IMR-90 (cell line): Measurements from ENCODE around the gene GAPVD1. TPM values are rescaled to one million over a fixed set of nuclear protein-coding genes. Genes with fewer than 3 reads are reported as not detected.

ENCODE experiments used
- ATAC-seq: fragments of 200-7000 bp; cut with Tn5 transposase; 2 replicates; pipeline ENCODE4 v1.9.1; 2020; ENCODE audit warnings: low read depth, mild to moderate bottlenecking, moderate library complexity
- BruUV-seq: library from RNA; stranded (reverse); fragments of 400-500 nt; replicated peaks from 2 replicates; lab custom pipeline; 2021; lab: Mats Ljungman, UMichigan
- CTCF ChIA-PET: fragments of 300-600 bp; formaldehyde crosslinking; extraction: SDS; loops from one replicate; lab custom pipeline; 2021; ENCODE audit warnings: antibody characterized with exemption; lab: Yijun Ruan, JAX
- POLR2A ChIA-PET: fragments of 300-600 bp; sonication (Branson Sonifier 250); formaldehyde crosslinking; loops from one replicate; lab custom pipeline; 2022; ENCODE audit warnings: antibody characterized with exemption; ENCODE audit not compliant: unreplicated experiment; lab: Charles Lee
- DNase-seq: peaks from one replicate; pipeline ENCODE4 v3.0.0; 2013
- H2AFZ ChIP-seq: replicated peaks from 2 replicates; pipeline ENCODE3; 2013; ENCODE audit warnings: low read length, mild to moderate bottlenecking; ENCODE audit not compliant: poor library complexity
- H2AK5ac ChIP-seq: 2 replicates; pipeline ENCODE4 v1.6.1; 2013; ENCODE audit warnings: low read depth, low read length, inconsistent platforms
- H2AK9ac ChIP-seq: replicated peaks from 2 replicates; pipeline ENCODE3; 2013; ENCODE audit warnings: mild to moderate bottlenecking, low read depth, low read length, moderate library complexity; ENCODE audit not compliant: poor library complexity
- H2BK120ac ChIP-seq: 2 replicates; pipeline ENCODE4 v1.6.1; 2013; ENCODE audit warnings: low read depth, low read length, inconsistent platforms
- H2BK15ac ChIP-seq: 3 replicates; pipeline ENCODE4 v1.6.1; 2013; ENCODE audit warnings: low read depth, low read length, inconsistent platforms
- H2BK20ac ChIP-seq: 2 replicates; pipeline ENCODE4 v1.6.1; 2013; ENCODE audit warnings: low read depth, mild to moderate bottlenecking, inconsistent platforms, low read length, moderate library complexity
- H2BK5ac ChIP-seq: 2 replicates; pipeline ENCODE4 v1.6.1; 2013; ENCODE audit warnings: mild to moderate bottlenecking, low read depth, low read length, inconsistent platforms; ENCODE audit not compliant: poor library complexity, severe bottlenecking
- H3K14ac ChIP-seq: replicated peaks from 2 replicates; pipeline ENCODE4 v1.6.1; 2013; ENCODE audit warnings: low read depth, low read length, inconsistent platforms
- H3K18ac ChIP-seq: 2 replicates; pipeline ENCODE4 v1.6.1; 2013; ENCODE audit warnings: low read depth, low read length, control low read depth
- H3K23ac ChIP-seq: 2 replicates; pipeline ENCODE4 v1.6.1; 2013; ENCODE audit warnings: low read depth, low read length, inconsistent platforms
- H3K27ac ChIP-seq: 2 replicates; pipeline ENCODE4 v1.5.1; 2013; ENCODE audit warnings: mild to moderate bottlenecking, control low read depth, low read length; ENCODE audit not compliant: insufficient read depth
- H3K27me3 ChIP-seq: 2 replicates; pipeline ENCODE4 v1.6.1; 2013; ENCODE audit warnings: low read length; ENCODE audit not compliant: control insufficient read depth, insufficient read depth
- H3K36me3 ChIP-seq: 2 replicates; pipeline ENCODE4 v1.6.1; 2013; ENCODE audit warnings: low read length, mixed read lengths; ENCODE audit not compliant: control insufficient read depth, insufficient read depth
- H3K4ac ChIP-seq: 2 replicates; pipeline ENCODE4 v1.6.1; 2013; ENCODE audit warnings: low read depth, low read length, inconsistent platforms
- H3K4me1 ChIP-seq: 2 replicates; pipeline ENCODE4 v1.6.1; 2013; ENCODE audit warnings: low read length, mixed read lengths; ENCODE audit not compliant: control insufficient read depth, insufficient read depth
- H3K4me2 ChIP-seq: 2 replicates; pipeline ENCODE4 v1.6.1; 2013; ENCODE audit warnings: low read depth, mild to moderate bottlenecking, control low read depth, low read length, moderate library complexity
- H3K4me3 ChIP-seq: 2 replicates; pipeline ENCODE4 v1.5.1; 2013; ENCODE audit warnings: low read depth, mild to moderate bottlenecking, control low read depth, low read length, moderate library complexity; ENCODE audit not compliant: insufficient read depth
- H3K56ac ChIP-seq: 2 replicates; pipeline ENCODE4 v1.6.1; 2013; ENCODE audit warnings: low read length, inconsistent platforms; ENCODE audit not compliant: insufficient read depth; ENCODE audit errors: extremely low read depth
- H3K79me1 ChIP-seq, 2 experiments: 2 replicates each; pipeline ENCODE4 v1.6.1; 2013; ENCODE audit warnings: low read length in 2 of 2, inconsistent platforms in 1 of 2, low read depth in 1 of 2
- H3K9ac ChIP-seq: 2 replicates; pipeline ENCODE4 v1.6.1; 2013; ENCODE audit warnings: low read depth, low read length, control low read depth
- H3K9me1 ChIP-seq: 2 replicates; pipeline ENCODE4 v1.6.1; 2013; ENCODE audit warnings: low read length, inconsistent platforms; ENCODE audit not compliant: insufficient read depth
- H3K9me3 ChIP-seq: 2 replicates; pipeline ENCODE4 v1.6.1; 2013; ENCODE audit warnings: low read length; ENCODE audit not compliant: control insufficient read depth, insufficient read depth
- H4K20me1 ChIP-seq: 2 replicates; pipeline ENCODE4 v1.6.1; 2013; ENCODE audit warnings: low read length, inconsistent platforms; ENCODE audit not compliant: insufficient read depth
- H4K5ac ChIP-seq: 2 replicates; pipeline ENCODE4 v1.6.1; 2013; ENCODE audit warnings: mild to moderate bottlenecking, low read depth, low read length, control low read depth
- H4K8ac ChIP-seq, 2 experiments: 2 replicates each; pipeline ENCODE4 v1.6.1; 2013; ENCODE audit warnings: low read depth in 2 of 2, low read length in 2 of 2, control low read depth in 1 of 2, inconsistent platforms in 1 of 2
- H4K91ac ChIP-seq: 2 replicates; pipeline ENCODE4 v1.6.1; 2013; ENCODE audit warnings: low read depth, low read length, inconsistent platforms; ENCODE audit not compliant: insufficient read depth
- CHD1 ChIP-seq: IDR thresholded peaks from 2 replicates; pipeline ENCODE4 v1.6.1; 2012; ENCODE audit warnings: low read depth, low read length, improper control_type of control experiment
- MAFK ChIP-seq: IDR thresholded peaks from 2 replicates; pipeline ENCODE4 v1.6.1; 2012; ENCODE audit warnings: low read depth, low read length, improper control_type of control experiment
- RAD21 ChIP-seq: IDR thresholded peaks from 2 replicates; pipeline ENCODE4 v1.6.1; 2012; ENCODE audit warnings: low read length, improper control_type of control experiment
- RCOR1 ChIP-seq: IDR thresholded peaks from 2 replicates; pipeline ENCODE4 v1.6.1; 2012; ENCODE audit warnings: mild to moderate bottlenecking, low read length, improper control_type of control experiment; ENCODE audit not compliant: insufficient replicate concordance
- WGBS, 2 experiments: methylation state at CpG; one replicate each; pipeline versions ENCODE4 v1.1.5 to v1.1.7; 2013; ENCODE audit warnings: missing lambda C conversion rate in 2 of 2; ENCODE audit not compliant: insufficient read length in 1 of 2; ENCODE audit errors: extremely low coverage in 2 of 2; 5-methylcytosine and 5-hydroxymethylcytosine counted together
- dilution Hi-C: fragments of 300-500 bp; cut with HindIII; formaldehyde crosslinking; loops from one replicate; pipeline ENCODE4 v1.14.3; 2018; ENCODE audit warnings: low sequenced_read_pairs; ENCODE audit not compliant: unreplicated experiment
- in situ Hi-C: fragments of 300-500 bp; cut with MboI; formaldehyde crosslinking; loops from 3 replicates; pipeline ENCODE4 v1.14.3; 2019; ENCODE audit warnings: low sequenced_read_pairs, inconsistent platforms, mixed read lengths
- intact Hi-C: fragments of 100-400 bp; cut with micrococcal nuclease; formaldehyde crosslinking; loops from 2 replicates; pipeline ENCODE4 v1.10.0; 2022
- polyA plus RNA-seq, 3 experiments: library from polyadenylated mRNA; depleted of rRNA; stranded (reverse); fragments of >200 nt; gene quantifications; 2 replicates each; pipeline ENCODE4 v1.2.3, GENCODE V29; 2012; ENCODE audit warnings: low replicate concordance in 1 of 3
- total RNA-seq: library from RNA; depleted of rRNA; stranded (reverse); fragments of >200 nt; gene quantifications from 2 replicates; pipeline ENCODE4 v1.2.3, GENCODE V29; 2012

The GAPVD1 gene
- total and polyA plus RNA-seq, 2 of the 4 experiments (the other 2 are of a cell fraction), result 13.8 to 50.9 TPM

DNA sequence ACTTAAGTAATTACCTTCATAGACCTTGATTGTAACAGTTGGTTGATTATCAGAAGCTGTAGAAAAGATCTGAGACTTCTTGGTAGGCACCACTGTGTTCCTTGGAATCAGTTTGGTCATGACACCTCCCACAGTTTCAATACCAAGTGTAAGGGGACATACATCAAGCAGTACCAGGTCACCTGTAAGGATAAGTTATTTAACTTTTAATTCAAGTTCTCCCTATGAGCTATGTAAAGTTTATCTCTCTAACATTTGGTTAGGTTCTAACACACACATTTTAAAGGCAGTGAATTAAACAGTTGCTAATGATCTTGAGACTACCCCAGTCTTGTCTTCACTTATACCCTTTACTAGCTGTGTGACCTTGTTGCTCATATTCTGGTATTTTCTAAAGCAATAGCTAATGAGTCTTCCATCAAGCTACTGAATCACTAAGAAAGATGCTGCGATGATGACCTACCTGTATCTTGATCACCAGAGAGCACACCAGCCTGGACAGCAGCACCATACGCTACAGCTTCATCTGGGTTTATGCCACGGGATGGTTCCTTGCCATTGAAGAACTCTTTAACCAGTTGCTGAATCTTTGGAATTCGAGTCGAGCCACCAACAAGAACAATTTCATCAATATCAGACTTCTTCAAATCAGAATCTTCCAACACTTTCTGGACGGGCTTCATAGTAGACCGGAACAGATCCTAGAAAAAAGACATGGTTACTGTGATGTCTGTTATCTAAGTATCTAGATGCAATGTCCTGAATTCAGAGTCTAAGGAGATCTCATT is 23.3 kb upstream of the GAPVD1 start (continued):
- TF ChIP-seq RCOR1, result no peak
- TF ChIP-seq MAFK, result no peak

DNA sequence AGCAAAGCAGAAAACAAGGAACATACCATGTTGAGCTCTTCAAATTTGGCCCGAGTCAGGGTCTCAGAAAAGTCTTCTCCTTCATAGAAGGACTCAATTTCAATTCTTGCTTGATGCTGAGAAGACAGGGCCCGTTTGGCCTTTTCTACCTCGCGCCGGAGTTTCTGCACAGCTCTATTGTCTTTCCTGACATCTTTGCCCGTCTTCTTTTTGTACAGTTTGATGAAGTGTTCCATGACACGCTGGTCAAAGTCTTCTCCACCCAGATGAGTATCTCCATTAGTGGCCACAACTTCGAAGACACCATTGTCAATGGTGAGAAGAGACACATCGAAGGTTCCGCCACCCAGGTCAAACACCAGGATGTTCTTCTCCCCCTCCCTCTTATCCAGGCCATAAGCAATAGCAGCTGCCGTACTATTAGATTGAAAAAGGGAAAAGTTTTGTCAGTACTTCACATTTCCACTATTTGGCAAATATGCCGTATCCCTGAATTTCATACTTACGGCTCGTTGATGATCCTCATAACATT is 22.6 kb upstream of the GAPVD1 start:
- Histone ChIP-seq H3K4me3 (peak overlapping the region; percentile 11; the same call in 1 of the 2 replicates), H2AK9ac (no peak overlapping the region), H2AK5ac (no peak overlapping the region), H3K4me1 (peaks cover 6% of the 10 kb centered on the region), H2BK20ac (no peak overlapping the region), H3K23ac (peak overlapping the region; percentile 39; the same call in 1 of the 2 replicates), H4K20me1 (peaks cover 69% of the 10 kb centered on the region), H2BK120ac (no peak overlapping the region), H3K4me2 (peak overlapping the region; percentile 54), H4K8ac (no peak overlapping the region), H4K5ac (no peak overlapping the region), H4K91ac (no peak overlapping the region), H3K14ac (no peak overlapping the region), H3K18ac (no peak overlapping the region), H3K9me3 (no peaks in the 10 kb centered on the region), H3K9ac (peak overlapping the region; percentile 6; the same call in 1 of the 2 replicates), H3K79me1 (peaks cover 8 to 42% of the 10 kb centered on the region in 2 experiments), H3K56ac (no peak overlapping the region), H3K27me3 (no peaks in the 10 kb centered on the region), H2BK15ac (no peak overlapping the region), H3K4ac (no peak overlapping the region), H3K9me1 (no peaks in the 10 kb centered on the region), H3K27ac (no peak overlapping the region), H2BK5ac (no peak overlapping the region), H2AFZ (no peak overlapping the region), H3K36me3 (peaks cover 35% of the 10 kb centered on the region)
- no TSS peak for BruUV-seq
- ATAC-seq, result no peak
- CTCF ChIA-PET, result interaction anchor here (0.6 kb wide), 1 partner anchor 13 kb away, joined by 4 read pairs; no protein-coding TSS in a partner anchor
- dilution Hi-C loops (no loop called here), intact Hi-C loops (no loop called here), in situ Hi-C loops (no loop called here)
- TF ChIP-seq CHD1, result 0 out of 2 replicates have a peak, but pooled peaks have one; percentile 15
- TF ChIP-seq RAD21, result no peak
- DNase-seq, result no peak
- POLR2A ChIA-PET, result no interaction called here
- WGBS, 2 experiments, result 95% methylated on average over 4 of the region's 14 CpGs; no CpG with 5 or more reads in 1 of the 2 experiments
